Measurements from ENCODE around the gene NAIF1.

NAIF1 gene

DNA sequence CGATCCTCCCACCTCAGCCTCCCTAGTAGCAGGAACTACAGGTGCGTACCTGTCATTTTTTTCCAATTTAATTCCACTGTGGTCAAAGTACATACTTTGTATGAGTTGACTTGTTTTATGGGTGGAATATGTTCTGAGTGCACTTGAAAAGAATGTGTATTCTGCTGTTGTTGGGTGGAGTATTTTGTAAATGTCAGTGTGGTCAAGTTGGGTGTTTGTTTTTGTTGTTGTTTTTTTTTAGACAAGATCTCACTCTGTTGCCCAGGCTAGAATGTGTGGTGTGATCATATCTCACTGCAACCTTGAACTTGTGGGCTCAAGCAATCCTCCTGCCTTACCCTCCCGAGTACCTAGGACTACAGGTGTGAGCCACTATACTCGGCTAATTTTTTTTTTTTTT, 18.8 kb upstream of the NAIF1 start:
- Histone ChIP-seq H3K4me3 (no peak overlapping the region), H3K4me1 (peaks cover 0 to 24% (median 11%) of the 10 kb centered on the region in 4 donors), H3K27ac (no peak overlapping the region), H3K36me3 (no peaks in the 10 kb centered on the region), H3K27me3 (no peaks in the 10 kb centered on the region), H3K9me3 (no peaks in the 10 kb centered on the region)
- TF ChIP-seq CTCF (IDR thresholded peaks at IDR 0.05) = no peak
- no peak for DNase-seq
- intact Hi-C loops (cut with DNase I; ENCODE audit: low total_unique reads) = no loop called here

- Histone ChIP-seq H3K27me3 (no peaks in the 10 kb centered on the region), H3K4me3 (no peak overlapping the region), H3K4me1 (peaks cover 0 to 22% (median 10%) of the 10 kb centered on the region in 4 donors), H3K9me3 (no peaks in the 10 kb centered on the region), H3K27ac (no peak overlapping the region), H3K36me3 (no peaks in the 10 kb centered on the region)
- intact Hi-C loops (cut with DNase I; ENCODE audit: low total_unique reads) = no loop called here
- DNase-seq = no peak
- no peak for TF ChIP-seq CTCF (IDR thresholded peaks at IDR 0.05)
Measured at GRCh38 chr9:128084746-128085145, 17.6 kb upstream of the NAIF1 start.

DNA sequence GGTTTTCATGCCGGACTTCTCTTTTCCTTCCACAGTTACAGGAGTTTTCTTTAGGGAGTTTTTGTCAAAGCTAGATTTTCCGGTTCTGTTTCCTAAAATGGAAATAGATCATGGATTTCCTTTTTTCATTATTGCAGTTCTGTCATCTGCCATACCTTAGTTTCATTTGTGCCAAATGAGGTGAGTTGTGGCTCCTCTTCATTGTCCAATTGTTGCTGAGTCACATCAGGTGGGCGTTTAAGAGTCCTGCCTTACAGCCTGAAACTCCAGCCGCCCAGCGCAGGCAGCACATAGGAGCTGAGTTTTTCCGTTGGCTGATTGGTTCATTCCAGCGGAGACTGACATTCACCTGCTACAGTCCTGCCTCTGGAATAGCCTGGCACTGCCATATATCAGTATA, 15.0 kb upstream of the NAIF1 start:
- DNase-seq = no peak
- Histone ChIP-seq H3K4me3 (no peak overlapping the region), H3K27ac (peak overlapping the region; percentile 33 to 40), H3K27me3 (no peaks in the 10 kb centered on the region), H3K9me3 (no peaks in the 10 kb centered on the region), H3K4me1 (peaks cover 0 to 34% (median 14%) of the 10 kb centered on the region in 4 donors), H3K36me3 (no peaks in the 10 kb centered on the region)
- intact Hi-C loops (cut with DNase I; ENCODE audit: low total_unique reads) = no loop called here
- no peak for TF ChIP-seq CTCF (IDR thresholded peaks at IDR 0.05)

GRCh38 chr9:128081056-128081455, 13.9 kb upstream of the NAIF1 start:
- no peaks in the 10 kb centered on the region for H3K36me3 ChIP-seq
- intact Hi-C loops (cut with DNase I; ENCODE audit: low total_unique reads) = no loop called here
- TF ChIP-seq CTCF (IDR thresholded peaks at IDR 0.05) = no peak
- H3K4me3 ChIP-seq = no peak overlapping the region
- no peaks in the 10 kb centered on the region for H3K9me3 ChIP-seq
- peaks cover 0 to 36% (median 14%) of the 10 kb centered on the region in 4 donors for H3K4me1 ChIP-seq
- H3K27ac ChIP-seq = peak overlapping the region; percentile 33 to 40
- no peaks in the 10 kb centered on the region for H3K27me3 ChIP-seq
- no peak for DNase-seq

GRCh38 chr9:128080206-128080605, 13.1 kb upstream of the NAIF1 start:
- DNase-seq = no peak
- H3K27ac ChIP-seq = no peak overlapping the region
- no peak overlapping the region for H3K4me3 ChIP-seq
- no peaks in the 10 kb centered on the region for H3K9me3 ChIP-seq
- H3K4me1 ChIP-seq = peaks cover 0 to 44% (median 14%) of the 10 kb centered on the region in 4 donors
- intact Hi-C loops (cut with DNase I; ENCODE audit: low total_unique reads) = no loop called here
- no peaks in the 10 kb centered on the region for H3K27me3 ChIP-seq
- no peaks in the 10 kb centered on the region for H3K36me3 ChIP-seq
- no peak for TF ChIP-seq CTCF (IDR thresholded peaks at IDR 0.05)
